Stimulated activated CD8-positive, alpha-beta memory T cell treated with anti-CD3 and anti-CD28 coated beads, Interleukin-12 subunit alpha, Interleukin-12 subunit beta, amount 100 ng/mL, for 1 hour (primary cell): ENCODE results near the gene PLOD1.

Experiments
- DNase-seq: peaks from one replicate; pipeline ENCODE4 v3.0.0-alpha.2; 2020; ENCODE audit warnings: low read depth

The PLOD1 gene

DNA sequence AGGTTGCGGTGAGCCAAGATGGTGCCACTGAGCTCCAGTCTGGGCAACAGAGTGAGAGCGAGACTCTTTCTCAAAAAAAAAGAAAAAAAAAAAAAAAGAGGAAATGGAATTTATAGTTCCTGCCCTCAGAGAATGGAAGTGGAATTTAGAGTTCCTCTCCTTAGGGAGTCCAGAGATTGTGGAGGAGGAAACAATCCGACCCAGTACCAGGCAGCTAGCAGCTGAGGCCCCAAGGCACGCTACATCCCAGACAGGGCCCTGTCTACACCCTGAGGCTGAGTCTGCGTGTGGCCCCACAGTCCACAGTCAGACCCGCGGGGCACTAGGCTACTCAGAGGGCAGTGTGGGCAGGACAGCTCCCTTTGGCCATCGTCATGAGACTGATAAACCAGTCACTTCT, 43.8 kb downstream of the PLOD1 start:
- DNase-seq, result no peak

GRCh38 chr1:11979028-11979850, 44.7 kb downstream of the PLOD1 start:
- DNase-seq, result no peak

- peak; percentile 82 for DNase-seq
Observed at GRCh38 chr1:11979851-11980675, 45.5 kb downstream of the PLOD1 start, which contains the start of gene MFN2. Gene MFN2 (plus strand): TSS chr1:11980444. CDS start chr1:11989169, 8,725 bp downstream.

DNA sequence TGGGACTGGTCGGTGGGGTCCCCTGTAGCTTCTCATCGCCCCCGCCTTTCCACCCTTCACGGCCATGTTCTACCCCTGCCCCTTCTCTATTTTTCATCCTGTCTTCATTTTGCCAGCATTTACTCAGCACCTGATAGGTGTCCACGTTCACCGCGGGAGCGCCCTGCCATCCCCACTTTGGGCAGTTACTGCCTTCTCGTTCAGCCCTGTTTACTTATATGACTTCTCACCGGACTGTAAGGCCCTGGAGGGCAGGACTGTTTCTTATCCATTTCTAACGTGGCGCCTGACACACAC, 46.1 kb downstream of the PLOD1 start:
- DNase-seq, result no peak

DNA sequence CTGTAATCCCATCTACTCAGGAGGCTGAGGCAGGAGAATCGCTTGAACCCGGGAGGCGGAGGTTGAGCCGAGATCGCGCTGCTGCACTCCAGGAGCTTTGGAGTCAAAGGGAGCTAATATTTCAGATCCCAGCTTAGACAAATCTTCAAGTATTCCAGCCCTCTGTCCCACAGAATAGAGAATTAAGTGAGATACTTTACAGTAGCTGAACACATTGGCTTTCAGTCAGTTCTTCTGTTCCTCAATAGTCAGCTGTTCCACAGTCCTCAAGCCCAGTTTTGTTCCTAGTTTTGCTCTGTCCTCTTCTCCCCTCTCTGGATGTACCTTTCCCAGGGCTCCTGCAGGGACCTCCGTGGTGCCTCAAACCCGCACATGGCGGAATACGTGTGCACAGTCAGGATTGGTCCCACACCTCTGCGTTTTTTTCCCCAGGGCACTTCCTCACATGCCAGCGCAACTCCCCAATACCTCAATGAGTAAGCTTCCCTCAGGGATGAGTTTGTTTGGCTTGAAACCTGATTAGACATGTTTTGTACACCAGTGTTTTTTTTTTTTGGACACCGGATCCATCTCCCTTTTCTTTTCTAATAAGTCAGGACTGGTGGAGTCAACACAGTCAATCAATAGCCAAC, 47.0 kb downstream of the PLOD1 start:
- no peak for DNase-seq

GRCh38 chr1:11982010-11982392, 47.5 kb downstream of the PLOD1 start:
- no peak for DNase-seq

- no peak for DNase-seq
Observed at GRCh38 chr1:11984121-11984520, 49.6 kb downstream of the PLOD1 start.

DNA sequence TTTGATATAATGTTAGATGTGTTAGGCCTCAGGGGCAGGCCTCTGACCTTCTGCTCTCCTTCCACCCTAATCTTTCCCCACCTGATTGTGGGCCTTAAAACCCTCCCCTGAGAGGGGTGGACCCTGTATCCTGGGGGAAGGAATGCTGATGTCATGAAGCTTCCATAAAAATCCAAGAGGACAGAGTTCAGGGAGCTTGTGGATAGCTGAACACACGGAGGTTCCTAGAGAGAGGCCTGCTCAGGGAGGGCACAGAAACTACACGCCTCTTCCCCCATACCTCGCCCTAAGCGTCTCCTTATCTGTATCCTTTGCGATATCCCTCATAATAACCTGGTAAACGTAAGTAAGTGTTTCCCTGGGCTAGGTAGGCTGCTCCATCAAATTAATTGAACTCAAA, 50.1 kb downstream of the PLOD1 start:
- DNase-seq, result no peak

DNA sequence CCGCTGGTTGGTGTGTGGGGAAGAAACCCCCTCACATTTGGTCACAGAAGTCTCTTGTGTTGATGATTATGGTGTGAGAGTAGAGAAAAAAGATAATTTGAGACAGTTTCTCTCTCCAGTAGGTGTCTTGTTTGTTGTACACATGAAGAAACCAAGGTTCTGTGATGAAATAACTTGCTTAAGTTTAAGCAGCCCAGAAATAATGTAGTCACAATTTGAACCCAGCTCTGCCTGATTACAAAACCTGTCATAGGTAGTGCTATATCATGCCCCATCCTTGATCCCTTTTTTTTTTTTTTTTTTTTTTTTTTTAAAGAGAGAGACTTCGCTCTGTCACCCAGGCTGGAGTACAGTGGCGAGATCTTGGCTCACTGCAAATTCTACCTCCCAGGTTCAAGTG, 50.7 kb downstream of the PLOD1 start:
- no peak for DNase-seq

- DNase-seq, result no peak
Observed at GRCh38 chr1:11985851-11986250, 51.3 kb downstream of the PLOD1 start.

DNA sequence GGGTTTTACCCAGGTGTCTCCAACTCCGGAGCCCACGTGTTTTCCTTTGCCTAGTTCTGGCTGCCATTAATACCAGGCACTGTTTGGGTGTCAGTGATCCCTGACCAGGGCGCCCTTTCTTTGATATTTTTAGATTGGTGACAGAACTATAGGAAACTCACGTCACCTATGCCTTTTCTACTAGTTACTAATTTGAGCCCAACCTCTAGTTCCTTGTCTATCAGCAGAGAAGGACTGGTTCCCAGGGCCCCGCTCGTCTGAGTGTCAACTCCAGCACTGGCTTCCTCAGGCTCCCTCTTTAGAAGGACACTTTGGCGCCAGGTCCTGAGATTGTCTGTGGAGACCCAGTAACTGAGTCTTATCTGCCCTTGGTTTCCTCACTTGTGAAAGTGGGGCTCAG, 55.2 kb downstream of the PLOD1 start:
- no peak for DNase-seq

DNA sequence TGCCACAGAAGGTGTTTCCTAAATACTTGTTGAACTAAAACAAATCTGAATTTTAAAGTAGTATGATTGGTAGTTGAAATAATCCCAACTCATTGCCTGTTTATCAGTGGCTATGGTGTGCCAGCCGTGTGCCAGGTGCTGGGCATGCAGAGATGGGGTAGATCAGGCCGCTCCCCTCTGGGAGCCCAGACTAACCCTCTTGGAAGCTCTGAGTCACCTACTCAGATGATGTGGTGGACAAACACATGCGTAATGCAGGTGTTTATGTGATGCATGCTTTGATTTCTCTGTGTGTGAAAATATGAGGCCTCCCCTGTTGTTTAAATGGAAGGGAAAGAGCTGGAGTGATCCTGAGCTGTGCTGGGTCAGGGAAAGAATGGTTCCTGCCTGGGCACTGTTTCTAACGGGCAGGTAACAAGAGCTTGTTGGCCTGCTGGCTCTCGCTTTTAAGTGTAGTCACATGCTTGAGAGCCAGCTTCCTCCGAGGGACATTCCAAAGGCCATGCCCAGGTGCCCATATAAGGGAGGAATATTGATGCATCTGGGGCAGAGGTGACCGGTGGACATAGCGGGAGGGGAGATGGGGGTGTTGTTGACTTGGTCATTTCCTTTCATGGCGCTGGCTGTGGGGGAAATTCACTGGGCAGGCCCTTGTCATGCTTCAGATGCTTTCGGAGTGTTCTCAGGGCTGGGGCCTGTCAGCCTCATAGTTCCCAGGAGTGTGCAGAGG, 56.0 kb downstream of the PLOD1 start:
- no peak for DNase-seq

DNA sequence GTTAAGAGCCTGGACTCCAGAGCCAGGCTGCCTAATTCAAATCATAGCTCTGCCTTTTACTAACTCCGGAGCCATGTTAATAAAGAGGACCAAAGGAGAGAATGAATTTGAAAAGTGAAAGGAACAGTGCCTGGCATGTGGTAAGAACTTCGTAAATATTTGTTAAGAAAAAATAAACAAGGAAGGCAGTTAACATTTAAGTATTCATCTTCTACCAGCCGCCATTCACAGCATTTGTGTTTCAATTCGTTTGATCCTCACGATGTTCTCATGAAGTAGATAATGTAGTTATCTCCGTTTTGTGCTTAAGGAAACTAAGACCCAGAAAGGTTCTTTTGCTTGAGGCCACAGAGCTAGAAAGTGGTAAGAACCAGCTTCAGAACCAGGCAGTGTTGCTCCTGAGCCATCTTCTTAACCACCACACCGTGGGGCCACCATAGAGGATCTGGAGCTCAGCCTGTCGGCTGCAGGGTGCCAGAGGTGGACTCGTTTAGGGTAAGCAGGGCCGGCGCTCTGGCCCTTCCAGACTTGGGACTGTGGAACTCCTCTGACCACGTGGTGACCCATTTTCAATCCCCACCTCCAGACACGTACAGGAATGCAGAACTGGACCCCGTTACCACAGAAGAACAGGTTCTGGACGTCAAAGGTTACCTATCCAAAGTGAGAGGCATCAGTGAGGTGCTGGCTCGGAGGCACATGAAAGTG, 57.6 kb downstream of the PLOD1 start:
- DNase-seq, result no peak

GRCh38 chr1:11997081-11997850, 62.7 kb downstream of the PLOD1 start:
- no peak for DNase-seq

GRCh38 chr1:11998636-11999035, 64.1 kb downstream of the PLOD1 start:
- DNase-seq, result no peak

DNA sequence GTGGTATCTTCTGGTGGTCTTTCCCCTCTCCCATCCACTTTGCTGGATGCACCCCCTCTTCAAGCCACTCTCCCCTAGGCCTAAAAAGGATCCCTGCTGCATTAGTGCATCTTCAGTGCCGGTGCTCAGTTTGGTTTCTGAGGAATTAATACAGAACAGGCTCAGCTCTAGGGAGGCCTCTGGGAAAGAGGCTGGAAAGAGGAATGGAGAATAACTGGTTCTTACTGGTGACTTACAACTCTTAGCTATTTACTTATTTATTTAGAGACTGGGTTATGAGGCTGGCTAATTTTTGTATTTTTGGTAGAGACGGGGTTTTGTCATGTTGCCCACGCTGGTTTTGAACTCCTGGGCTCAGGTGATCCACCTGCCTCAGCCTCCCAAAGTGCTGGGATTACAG, 64.7 kb downstream of the PLOD1 start:
- DNase-seq, result no peak

DNA sequence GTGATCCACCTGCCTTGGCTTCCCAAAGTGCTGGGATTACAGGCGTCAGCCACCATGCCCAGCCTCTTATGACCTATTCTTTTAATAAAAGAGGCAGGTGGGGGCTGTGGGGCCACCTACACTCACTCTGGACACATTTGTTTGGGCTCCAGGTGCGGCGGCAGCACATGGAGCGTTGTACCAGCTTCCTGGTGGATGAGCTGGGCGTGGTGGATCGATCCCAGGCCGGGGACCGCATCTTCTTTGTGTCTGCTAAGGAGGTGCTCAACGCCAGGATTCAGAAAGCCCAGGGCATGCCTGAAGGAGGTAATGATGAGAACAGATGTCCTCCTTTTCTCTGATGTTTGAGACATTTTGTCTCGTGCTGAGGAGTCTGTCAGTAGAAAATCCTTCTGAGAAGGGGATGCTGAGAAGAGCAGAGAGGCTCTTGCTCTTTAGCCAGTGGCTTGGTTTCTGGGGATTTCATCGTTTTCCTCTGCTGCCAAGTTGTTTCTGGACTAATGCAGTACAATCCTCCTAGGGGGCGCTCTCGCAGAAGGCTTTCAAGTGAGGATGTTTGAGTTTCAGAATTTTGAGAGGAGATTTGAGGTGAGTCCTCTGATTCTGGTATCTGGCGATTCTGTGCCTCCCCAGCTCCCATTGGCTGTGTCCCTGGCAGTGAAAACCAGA, 66.9 kb downstream of the PLOD1 start:
- DNase-seq, result no peak

GRCh38 chr1:12001996-12002493, 67.5 kb downstream of the PLOD1 start:
- DNase-seq, result no peak

DNA sequence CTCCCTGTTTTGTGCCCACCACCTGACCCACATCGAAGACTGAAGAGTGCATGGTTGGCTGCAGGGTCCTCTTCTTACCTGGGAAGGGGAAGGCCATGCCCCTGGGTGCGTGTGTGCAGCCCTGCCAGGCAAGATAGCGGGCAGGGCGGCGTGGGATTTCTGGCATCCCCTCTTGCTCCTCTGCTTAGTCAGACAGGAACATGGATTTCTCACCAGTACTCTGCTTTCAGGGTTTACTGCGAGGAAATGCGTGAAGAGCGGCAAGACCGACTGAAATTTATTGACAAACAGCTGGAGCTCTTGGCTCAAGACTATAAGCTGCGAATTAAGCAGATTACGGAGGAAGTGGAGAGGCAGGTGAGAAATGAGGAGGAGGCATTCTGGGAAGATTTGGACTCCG, 69.2 kb downstream of the PLOD1 start:
- no peak for DNase-seq

GRCh38 chr1:12005488-12006166, 71.1 kb downstream of the PLOD1 start:
- no peak for DNase-seq
